Measurements from ENCODE around the gene FRMD4B.

DNA sequence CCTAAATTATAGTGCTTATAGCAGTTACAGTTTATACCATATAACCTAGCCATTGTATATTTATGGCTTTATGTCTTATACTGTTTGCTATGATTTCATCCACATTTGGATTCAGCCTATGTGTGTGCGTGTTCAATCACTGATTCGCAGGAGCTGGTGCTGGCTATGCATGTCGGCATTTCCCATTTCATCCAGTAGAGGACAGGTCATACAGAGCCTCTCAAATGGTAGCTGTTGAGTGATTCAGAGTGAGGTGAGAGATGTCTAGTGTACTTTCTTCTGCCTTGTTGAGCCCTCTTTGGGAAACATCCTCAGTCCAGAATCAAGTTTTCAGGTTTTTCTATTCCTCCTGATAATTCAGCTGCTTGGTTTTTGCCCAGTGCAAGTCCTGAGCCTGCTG lies 76.1 kb downstream of the FRMD4B start:
- no peak for TF ChIP-seq POLR2A (IDR thresholded peaks at IDR 0.05; ENCODE audit: low read length)
- TF ChIP-seq GATA1 (IDR thresholded peaks at IDR 0.05; ENCODE audit: low read depth, low read length), result no peak

Data from erythroblast (primary cell).